T-helper 22 cell (primary cell): ENCODE results near the gene CBL.
"Not testable (repeated sequence)": the region's sequence is repeated elsewhere in the genome, so short reads cannot be mapped to it uniquely, and the experiment has no call there.

Experiments
- DNase-seq: peaks from one replicate; pipeline ENCODE4 v3.0.0-alpha.2; 2020; ENCODE audit warnings: low read depth

CBL gene

GRCh38 chr11:119205574-119206510 lies at the start of gene CBL:
CBL (plus strand) TSS chr11:119206339; CDS start chr11:119206418, 79 bp downstream.
- DNase-seq: peak; percentile 86

GRCh38 chr11:119156496-119156895 lies 49.6 kb upstream of the CBL start:
- no peak for DNase-seq

GRCh38 chr11:119157063-119157462 lies 49.1 kb upstream of the CBL start:
- no peak for DNase-seq

- DNase-seq: no peak
Measured at GRCh38 chr11:119158467-119158866, 47.7 kb upstream of the CBL start.

- DNase-seq: no peak
Measured at GRCh38 chr11:119160151-119160550, 46.0 kb upstream of the CBL start.

GRCh38 chr11:119161871-119162270 lies 44.3 kb upstream of the CBL start:
- DNase-seq: no peak

GRCh38 chr11:119166368-119167076 lies 39.6 kb upstream of the CBL start:
- DNase-seq: no peak

GRCh38 chr11:119167077-119167458 lies 39.1 kb upstream of the CBL start:
- DNase-seq: not testable (repeated sequence)

GRCh38 chr11:119167933-119168332 lies 38.2 kb upstream of the CBL start:
- no peak for DNase-seq

- peak; percentile 64 for DNase-seq
Measured at GRCh38 chr11:119168471-119169281, 37.5 kb upstream of the CBL start, which contains the start of gene NLRX1. NLRX1 (plus strand) TSS chr11:119168725; CDS start chr11:119171404, 2,679 bp downstream.

- no peak for DNase-seq
Measured at GRCh38 chr11:119169282-119169719, 36.8 kb upstream of the CBL start.

GRCh38 chr11:119172513-119172912 lies 33.6 kb upstream of the CBL start:
- no peak for DNase-seq

GRCh38 chr11:119173453-119173852 lies 32.7 kb upstream of the CBL start:
- no peak for DNase-seq

GRCh38 chr11:119175493-119176077 lies 30.6 kb upstream of the CBL start:
- DNase-seq: no peak

- no peak for DNase-seq
Measured at GRCh38 chr11:119178166-119178680, 27.9 kb upstream of the CBL start.

- no peak for DNase-seq
Measured at GRCh38 chr11:119179342-119179741, 26.8 kb upstream of the CBL start.

- no peak for DNase-seq
Measured at GRCh38 chr11:119179983-119180382, 26.2 kb upstream of the CBL start.

GRCh38 chr11:119180729-119181676 lies 25.1 kb upstream of the CBL start:
- no peak for DNase-seq

- no peak for DNase-seq
Measured at GRCh38 chr11:119181677-119182412, 24.3 kb upstream of the CBL start.

GRCh38 chr11:119184399-119184798 lies 21.7 kb upstream of the CBL start:
- not testable (repeated sequence) for DNase-seq
